BE2C (cell line): Measurements from ENCODE around the gene ACAD10.
A peak's percentile ranks its signal among the peaks of the same experiment; 100 is the strongest.

Experiments used
- DNase-seq: peaks from one replicate; pipeline ENCODE4 v3.0.0-alpha.2; 2020
- H3K27me3 ChIP-seq: fragments of 250-450 bp; sonication (Bioruptor Pico); 2 replicates; pipeline ENCODE4 v1.5.1; 2020; ENCODE audit warnings: mild to moderate bottlenecking
- H3K36me3 ChIP-seq: fragments of 250-450 bp; sonication (Bioruptor Pico); 2 replicates; pipeline ENCODE4 v1.5.1; 2020; ENCODE audit warnings: mild to moderate bottlenecking
- H3K4me1 ChIP-seq: fragments of 250-450 bp; sonication (Bioruptor Pico); 2 replicates; pipeline ENCODE4 v1.5.1; 2020
- H3K4me3 ChIP-seq: 2 replicates; pipeline ENCODE4 v1.5.1; 2011; ENCODE audit warnings: low read depth, low read length
- H3K9me3 ChIP-seq: fragments of 250-450 bp; sonication (Bioruptor Pico); 2 replicates; pipeline ENCODE4 v1.5.1; 2020
- TF ChIP-seq, protein P1 (sequence below): IDR thresholded peaks from 2 replicates; pipeline ENCODE4 v1.5.1; 2012; ENCODE audit warnings: mild to moderate bottlenecking, low read depth, low read length

Gene ACAD10

GRCh38 chr12:111784953-111785352 is 99.1 kb downstream of the ACAD10 start:
- H3K27me3 ChIP-seq = no peaks in the 10 kb centered on the region
- DNase-seq = no peak
- no peak overlapping the region for H3K4me3 ChIP-seq
- peaks cover 52% of the 10 kb centered on the region for H3K36me3 ChIP-seq
- no peaks in the 10 kb centered on the region for H3K4me1 ChIP-seq
- H3K9me3 ChIP-seq = no peaks in the 10 kb centered on the region
- TF ChIP-seq, protein P1, sequence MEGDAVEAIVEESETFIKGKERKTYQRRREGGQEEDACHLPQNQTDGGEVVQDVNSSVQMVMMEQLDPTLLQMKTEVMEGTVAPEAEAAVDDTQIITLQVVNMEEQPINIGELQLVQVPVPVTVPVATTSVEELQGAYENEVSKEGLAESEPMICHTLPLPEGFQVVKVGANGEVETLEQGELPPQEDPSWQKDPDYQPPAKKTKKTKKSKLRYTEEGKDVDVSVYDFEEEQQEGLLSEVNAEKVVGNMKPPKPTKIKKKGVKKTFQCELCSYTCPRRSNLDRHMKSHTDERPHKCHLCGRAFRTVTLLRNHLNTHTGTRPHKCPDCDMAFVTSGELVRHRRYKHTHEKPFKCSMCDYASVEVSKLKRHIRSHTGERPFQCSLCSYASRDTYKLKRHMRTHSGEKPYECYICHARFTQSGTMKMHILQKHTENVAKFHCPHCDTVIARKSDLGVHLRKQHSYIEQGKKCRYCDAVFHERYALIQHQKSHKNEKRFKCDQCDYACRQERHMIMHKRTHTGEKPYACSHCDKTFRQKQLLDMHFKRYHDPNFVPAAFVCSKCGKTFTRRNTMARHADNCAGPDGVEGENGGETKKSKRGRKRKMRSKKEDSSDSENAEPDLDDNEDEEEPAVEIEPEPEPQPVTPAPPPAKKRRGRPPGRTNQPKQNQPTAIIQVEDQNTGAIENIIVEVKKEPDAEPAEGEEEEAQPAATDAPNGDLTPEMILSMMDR = no peak

GRCh38 chr12:111785651-111786050 is 99.8 kb downstream of the ACAD10 start:
- TF ChIP-seq, protein P1 = no peak
- no peak overlapping the region for H3K4me3 ChIP-seq
- peaks cover 58% of the 10 kb centered on the region for H3K36me3 ChIP-seq
- no peaks in the 10 kb centered on the region for H3K4me1 ChIP-seq
- H3K9me3 ChIP-seq = no peaks in the 10 kb centered on the region
- DNase-seq = no peak
- H3K27me3 ChIP-seq = no peaks in the 10 kb centered on the region

DNA sequence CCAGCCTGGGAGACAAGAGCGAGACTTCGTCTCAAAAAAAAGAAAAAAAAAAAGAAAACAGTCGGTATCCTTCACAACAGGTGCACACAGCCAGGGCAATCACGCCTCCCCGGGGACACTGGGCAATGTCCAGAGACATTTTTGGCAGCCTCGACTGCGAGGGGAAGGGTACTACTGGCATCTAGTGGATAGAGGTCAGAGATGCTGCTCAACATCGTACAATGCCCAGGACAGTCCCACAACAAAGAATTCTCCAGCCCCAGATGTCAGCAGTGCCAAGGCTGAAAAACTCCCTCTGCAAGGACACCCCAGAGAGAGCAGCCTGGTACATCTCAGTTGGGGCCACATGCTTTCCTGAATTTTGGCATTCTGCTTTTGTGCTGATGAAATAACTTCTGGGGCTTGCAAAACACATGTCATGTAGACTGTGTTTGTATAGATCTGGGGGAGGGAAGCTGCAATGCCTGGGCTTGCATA is 102.4 kb downstream of the ACAD10 start:
- H3K36me3 ChIP-seq = peaks cover 68% of the 10 kb centered on the region

GRCh38 chr12:111789779-111790178 is 103.9 kb downstream of the ACAD10 start:
- DNase-seq = no peak
- TF ChIP-seq, protein P1 = no peak
- H3K36me3 ChIP-seq = peaks cover 63% of the 10 kb centered on the region
- no peaks in the 10 kb centered on the region for H3K27me3 ChIP-seq
- no peak overlapping the region for H3K4me3 ChIP-seq
- no peaks in the 10 kb centered on the region for H3K9me3 ChIP-seq
- no peaks in the 10 kb centered on the region for H3K4me1 ChIP-seq

More for the DNA sequence above, 102.4 kb downstream of the ACAD10 start:
- no peaks in the 10 kb centered on the region for H3K4me1 ChIP-seq
- TF ChIP-seq, protein P1 = peak; percentile 68
- H3K4me3 ChIP-seq = no peak overlapping the region
- no peaks in the 10 kb centered on the region for H3K27me3 ChIP-seq
- DNase-seq = peak; percentile 68
- no peaks in the 10 kb centered on the region for H3K9me3 ChIP-seq

GRCh38 chr12:111791507-111791906 is 105.7 kb downstream of the ACAD10 start:
- TF ChIP-seq, protein P1 = no peak
- no peaks in the 10 kb centered on the region for H3K4me1 ChIP-seq
- H3K36me3 ChIP-seq = peaks cover 54% of the 10 kb centered on the region
- H3K4me3 ChIP-seq = no peak overlapping the region
- no peaks in the 10 kb centered on the region for H3K27me3 ChIP-seq
- no peak for DNase-seq
- no peaks in the 10 kb centered on the region for H3K9me3 ChIP-seq

- Histone ChIP-seq H3K9me3 (no peaks in the 10 kb centered on the region), H3K4me3 (no peak overlapping the region), H3K27me3 (no peaks in the 10 kb centered on the region), H3K36me3 (peaks cover 51% of the 10 kb centered on the region), H3K4me1 (no peaks in the 10 kb centered on the region)
- TF ChIP-seq, protein P1 = no peak
- DNase-seq = peak; percentile 43
Measured at GRCh38 chr12:111792155-111792855, 106.5 kb downstream of the ACAD10 start.
